Left forelimb (tissue), 1 donor: Measurements from ENCODE around the gene KLHL12.
A peak's percentile ranks its signal among the peaks of the same experiment; 100 is the strongest.

Experiments used
- DNase-seq: peaks from one replicate; pipeline ENCODE4 v3.0.0-alpha.2; 2018; ENCODE audit warnings: low spot score

Gene KLHL12

DNA sequence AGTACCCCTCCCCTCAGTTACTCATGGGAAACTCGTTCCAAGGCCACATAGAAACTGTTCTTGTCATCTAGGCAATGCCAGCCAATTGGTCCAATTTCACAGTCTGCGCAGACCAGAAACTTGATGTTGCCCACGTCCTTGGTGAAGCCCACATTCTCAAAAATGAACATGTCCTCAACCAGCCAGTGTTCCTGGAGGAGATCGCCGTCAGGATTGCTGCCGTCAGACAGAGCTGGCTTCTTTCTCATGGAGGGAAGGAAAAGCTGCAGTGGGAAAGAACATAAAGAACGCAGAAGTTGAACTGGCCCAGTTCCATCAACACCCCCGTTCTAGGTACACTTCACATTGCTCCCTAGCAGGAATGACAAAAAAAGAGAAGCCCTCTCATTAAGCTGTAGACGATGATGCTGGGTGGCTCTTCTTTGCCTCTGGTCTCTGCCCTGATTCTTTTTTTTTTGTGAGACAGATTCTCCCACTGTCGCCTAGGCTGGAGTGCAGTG is 46.0 kb downstream of the KLHL12 start:
- no peak for DNase-seq

DNA sequence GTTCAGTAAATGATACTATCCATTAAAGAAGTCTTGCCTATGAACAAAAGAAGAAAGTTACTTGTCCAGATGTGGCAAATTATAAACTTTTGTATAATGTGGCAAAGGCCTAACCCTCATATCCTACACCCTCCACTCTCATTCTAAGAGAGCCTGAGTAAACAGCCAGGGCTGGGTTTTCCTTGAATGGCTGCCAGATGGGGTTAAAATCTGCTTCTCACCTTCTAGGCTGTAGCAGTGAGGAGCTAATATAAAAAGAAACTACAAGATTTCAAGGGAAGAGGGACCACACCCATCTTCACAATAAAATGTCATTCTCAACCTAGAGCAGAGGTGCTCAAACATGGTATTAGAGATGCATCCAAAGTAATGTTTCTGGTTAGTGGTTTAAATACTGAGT is 47.0 kb downstream of the KLHL12 start:
- no peak for DNase-seq

DNA sequence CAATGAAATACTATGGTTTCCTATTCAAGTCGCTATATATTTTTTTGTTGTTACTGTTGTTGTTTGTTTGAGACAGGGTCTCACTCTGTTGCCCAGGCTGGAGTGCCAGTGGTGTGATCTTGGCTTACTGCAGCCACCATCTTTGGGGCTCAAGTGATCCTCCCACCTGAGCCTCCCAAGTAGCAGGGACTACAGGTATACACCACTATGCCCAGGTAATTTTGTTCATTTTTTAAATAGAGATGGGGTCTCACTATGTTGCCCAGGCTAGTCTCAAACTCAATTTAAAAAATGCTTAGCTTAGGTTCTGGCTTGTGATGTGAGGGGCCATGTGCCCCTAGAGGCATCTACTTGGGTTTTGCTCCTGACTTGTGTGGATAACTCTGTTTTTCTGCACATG is 47.9 kb downstream of the KLHL12 start:
- no peak for DNase-seq

DNA sequence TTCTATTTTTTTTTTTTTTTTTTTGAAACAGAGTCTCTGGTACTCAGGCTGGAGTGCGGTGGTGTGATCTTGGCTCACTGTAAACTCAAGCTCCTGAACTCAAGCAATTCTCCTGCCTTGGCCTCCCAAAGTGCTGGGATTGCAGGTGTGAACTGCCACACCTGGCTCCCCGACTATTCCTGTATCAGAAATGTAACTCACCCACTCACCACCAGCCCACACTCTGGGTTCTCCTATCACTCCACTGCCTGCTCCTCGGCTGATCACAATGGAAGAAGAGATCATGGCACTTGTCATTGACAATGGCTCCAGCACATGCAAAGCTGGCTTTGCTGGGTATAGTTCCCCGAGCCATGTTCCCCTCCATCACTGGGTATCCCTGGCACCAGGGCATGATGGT is 54.0 kb downstream of the KLHL12 start:
- no peak for DNase-seq

DNA sequence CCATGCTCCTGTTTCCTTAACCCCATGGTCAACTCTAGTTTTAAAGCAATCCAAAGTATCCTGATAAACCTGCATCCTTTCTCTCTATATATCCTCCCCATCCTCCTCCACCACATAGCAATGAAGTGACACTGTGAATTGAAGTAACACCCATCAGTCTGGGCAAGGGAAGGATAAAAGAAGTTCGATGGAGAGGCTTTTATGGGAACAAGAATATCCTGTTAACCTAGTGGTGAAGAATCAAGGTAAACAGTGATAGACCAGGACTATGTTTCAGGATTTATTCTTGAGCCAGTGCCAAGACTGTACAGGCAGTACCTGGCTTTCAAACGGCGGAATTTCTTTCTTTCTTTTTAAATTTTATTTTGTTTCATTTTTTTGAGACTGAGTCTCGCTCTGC is 55.7 kb downstream of the KLHL12 start:
- DNase-seq = no peak

DNA sequence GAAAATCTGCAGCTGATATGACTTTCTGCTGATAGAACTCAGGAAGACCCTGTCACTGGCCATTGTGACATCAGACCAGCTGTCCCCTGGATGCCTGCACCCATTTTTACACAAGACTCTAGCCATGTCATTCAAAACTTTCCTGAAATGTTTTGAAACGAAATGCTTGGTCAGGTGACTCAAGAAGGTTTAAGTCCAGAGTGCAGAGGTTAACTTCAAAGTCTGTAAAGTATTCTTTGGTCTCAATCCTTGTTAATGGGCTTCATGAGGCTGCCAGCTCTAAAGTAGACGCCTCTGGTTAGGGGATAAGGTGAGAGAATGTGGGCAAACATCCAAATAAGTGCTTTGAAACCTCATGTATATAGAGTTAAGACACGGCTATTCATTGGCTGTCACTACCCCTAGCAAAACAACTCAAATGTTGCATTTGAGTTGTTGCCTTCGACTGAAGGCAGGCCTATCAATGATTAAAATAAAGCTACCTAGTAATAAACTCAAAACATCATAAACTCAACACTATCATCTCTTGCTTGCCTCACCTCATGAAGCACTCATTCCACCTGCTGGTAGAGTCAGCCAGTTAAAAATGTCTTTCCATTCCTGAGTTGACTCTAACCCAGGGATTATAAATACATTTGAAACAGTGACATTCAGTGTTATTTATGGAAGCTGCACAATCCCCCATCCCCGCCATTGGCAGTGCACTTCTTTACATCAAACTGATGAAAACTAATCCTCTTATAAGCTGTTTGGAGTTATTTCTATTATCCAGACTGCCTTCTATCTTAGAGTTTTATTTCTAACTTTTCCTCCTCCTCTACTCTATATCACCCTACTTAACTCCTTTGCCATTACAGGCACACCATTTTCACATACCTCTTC is 64.1 kb downstream of the KLHL12 start:
- DNase-seq = no peak

DNA sequence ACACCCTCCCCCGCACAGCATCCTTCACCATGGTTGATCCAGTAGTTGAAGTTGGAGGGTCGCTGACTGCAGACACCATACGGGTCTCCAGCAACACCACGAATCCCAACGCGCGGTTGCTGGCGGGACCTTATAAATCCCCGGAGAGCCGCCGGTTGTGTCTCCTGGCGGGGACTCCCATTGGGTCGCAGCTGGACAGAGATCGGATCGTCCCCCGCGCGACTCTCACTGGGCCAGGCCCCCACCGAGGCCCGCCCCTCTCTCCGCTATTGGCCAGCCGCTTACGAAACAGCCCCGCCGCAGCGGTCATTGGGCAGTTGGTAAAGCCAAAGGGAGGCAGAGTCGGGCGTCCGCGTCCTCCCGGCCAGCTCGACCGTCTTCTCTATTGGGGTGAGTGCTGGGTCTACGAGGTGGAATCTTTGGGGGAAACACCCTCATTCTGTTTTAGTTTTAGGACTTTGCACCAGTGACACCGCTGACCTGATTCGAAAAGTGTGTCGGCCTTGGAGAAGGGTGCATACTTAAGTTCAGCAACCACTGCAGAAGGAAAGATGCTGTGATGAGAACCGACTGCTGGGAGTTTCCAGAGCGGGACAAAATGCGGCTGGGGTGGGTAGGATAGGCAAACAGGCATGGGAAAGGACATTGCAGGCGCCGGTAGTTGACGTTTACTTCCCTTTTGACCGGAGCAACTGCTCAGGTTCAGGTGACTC is 65.5 kb downstream of the KLHL12 start:
- DNase-seq = peak; percentile 88

DNA sequence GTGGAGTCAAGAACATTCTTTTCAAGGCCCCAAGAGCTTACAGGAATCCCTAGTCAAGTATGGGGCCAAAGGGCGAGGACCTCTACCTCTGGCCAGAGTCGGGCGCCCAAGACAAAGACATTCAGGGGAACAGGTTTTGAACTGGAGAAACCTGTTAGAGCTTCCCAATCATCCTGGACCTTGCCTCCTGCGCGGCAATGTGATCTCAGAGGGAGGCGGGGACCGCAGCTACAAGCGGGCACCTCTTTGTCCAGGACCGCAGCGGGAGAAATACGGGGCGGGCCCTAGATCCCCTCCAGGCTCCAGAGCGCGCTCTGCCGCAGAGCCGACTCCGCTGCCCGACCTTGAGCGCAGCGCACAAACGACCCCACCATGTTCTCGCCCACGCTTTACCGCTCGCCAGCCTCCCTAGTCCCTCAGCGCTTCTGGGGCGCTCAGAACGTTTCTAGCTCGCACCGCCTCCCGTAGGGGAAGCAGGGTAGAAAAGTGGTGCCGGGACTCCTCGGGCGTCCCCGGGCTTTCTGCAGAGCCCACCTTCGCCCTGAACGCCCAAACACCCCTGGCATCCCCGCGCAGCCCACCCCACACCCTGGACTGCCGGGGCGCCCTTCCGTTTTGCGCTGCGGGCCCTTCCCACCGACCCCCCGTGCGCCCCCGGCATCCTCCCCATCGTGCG is 66.2 kb downstream of the KLHL12 start:
- no peak for DNase-seq

DNA sequence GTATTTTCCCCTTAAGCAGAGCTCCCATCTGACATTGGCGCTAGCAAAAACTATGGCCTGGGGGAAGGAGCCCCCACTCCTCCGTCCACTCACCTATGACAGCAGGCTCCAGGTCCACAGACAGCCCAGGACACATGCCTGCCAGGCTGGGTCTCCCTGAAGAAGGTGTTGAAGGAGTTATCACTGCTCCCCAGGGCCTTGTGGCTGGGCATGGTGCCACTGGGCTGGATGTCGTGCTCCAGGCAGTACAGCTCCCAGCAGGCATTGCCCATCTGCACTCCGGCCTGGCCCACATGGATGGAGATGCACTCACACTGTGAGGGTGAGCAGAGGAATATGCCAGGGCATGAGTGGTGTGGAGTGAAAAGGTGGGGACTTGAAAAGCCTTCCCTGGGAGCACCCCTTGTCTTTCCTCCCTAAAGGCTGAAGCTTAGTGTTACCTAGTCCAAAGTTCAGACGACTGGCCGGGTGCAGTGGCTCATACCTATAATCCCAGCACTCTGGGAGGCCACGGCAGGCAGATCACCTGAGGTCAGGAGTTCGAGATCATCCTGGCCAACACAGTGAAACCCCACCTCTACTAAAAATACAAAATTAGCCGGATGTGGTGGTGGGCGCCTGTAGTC is 68.1 kb downstream of the KLHL12 start:
- no peak for DNase-seq

DNA sequence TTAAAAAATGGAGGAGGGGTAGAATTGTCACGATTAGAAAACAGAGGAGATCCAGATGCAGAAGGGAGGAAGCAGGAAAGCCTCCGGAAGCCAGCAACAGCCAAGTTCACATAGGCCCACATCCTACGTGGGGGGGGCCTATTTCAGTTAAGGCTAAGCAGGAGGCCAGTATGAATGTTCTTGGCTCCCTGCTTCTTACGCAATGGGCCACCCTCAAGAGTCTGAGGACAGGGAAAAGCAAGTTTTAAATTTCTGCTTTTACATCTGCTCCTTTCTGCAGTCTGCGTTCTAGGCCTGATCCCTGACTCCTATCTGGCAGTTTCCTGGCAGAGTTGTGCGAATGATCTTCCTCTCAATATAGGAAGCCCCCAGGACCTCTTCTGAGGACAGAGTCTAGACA is 68.7 kb downstream of the KLHL12 start:
- DNase-seq = no peak

DNA sequence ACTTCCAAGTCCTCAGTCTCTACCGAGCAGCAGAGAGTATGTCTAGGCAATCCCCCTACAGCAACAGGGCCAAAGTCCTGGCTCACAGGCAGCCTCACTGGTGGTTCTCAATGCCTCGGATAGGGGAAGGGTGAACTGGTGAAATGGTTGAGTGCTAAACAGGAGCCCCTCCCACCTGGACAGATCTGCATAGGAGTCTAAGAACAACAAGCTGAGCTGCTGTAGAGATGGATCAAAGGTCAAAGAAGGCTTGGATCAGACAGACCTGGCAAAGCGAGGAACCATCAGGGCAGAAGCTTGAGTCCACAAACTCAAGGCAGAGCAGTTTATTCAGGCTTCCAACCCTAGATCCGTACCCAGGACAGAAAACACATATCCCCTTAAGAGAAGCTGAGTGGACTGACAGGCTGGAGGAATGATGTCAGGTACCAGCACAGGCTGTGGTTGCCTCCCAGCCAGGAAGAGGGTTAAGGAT is 69.9 kb downstream of the KLHL12 start:
- no peak for DNase-seq

DNA sequence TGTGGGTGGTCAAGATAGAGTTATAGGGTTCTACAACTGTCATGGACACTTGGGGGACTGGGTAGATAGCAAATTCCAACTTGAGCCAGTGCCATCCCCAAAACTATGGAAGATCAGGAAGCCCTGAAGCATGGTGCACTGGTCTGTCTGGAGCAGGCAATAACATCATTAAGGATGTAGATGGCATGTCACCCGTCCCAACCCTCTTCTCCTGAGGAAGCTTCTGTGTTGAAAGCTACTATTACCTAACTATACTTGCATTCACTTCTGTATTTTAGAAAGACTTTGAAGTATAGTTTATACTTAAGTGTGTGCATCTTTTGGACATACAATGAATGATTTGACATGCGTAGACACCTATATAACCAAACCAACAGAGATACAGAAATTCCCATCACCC is 71.0 kb downstream of the KLHL12 start:
- DNase-seq = no peak

DNA sequence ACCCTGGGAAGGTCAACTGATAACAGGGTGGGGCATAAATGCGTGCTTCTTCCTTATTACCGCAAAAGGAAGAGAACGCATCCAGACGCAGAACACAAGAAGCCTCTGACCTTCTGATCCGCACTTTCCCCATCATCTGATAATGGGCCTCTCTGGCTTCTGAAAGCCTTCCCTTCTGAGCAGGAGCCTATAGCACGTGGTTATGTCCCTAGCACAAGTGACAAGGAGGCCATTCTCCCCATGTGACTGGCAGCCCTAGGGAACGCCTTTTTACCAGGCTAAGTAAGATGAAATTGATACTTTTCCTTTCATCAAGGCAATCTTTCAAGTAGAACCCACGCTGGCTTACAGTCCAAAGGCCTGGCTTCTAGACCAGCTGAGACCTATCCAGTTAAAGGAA is 72.2 kb downstream of the KLHL12 start:
- DNase-seq = no peak

DNA sequence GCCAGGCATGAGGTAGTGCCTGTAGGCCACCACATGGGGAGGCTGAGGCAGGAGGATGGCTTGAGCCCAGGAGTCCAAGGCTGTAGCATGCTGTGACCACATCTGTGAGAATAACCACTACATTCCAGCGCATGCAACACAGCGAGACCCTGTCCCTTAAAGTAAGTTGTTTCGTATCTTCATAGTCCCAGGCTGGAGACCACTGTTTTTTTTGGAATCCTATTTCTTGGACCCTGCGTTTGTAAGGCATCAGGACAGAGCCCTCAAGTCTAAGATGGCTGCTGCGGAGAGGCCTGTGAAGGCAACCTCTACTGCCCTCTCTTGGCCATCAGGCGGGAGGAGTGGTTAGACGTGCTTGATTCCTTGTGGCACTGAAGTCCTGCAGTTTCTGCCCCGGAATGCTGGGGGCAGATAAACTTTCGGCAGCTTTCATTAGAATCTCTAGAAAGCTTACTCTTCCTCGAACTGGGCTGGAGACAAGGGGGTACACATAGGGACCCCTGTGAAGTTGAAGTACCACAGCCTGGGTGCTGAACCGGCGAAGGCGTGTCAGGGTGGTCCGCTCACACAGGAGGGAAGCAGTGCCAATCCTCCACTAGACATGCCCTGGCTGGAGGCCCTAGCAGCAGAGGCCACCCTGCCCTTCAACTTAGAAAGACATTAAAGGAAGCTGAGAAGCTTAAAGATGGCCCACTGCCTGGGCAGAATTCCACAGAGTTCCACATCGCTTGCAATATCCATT is 74.7 kb downstream of the KLHL12 start:
- DNase-seq = no peak

DNA sequence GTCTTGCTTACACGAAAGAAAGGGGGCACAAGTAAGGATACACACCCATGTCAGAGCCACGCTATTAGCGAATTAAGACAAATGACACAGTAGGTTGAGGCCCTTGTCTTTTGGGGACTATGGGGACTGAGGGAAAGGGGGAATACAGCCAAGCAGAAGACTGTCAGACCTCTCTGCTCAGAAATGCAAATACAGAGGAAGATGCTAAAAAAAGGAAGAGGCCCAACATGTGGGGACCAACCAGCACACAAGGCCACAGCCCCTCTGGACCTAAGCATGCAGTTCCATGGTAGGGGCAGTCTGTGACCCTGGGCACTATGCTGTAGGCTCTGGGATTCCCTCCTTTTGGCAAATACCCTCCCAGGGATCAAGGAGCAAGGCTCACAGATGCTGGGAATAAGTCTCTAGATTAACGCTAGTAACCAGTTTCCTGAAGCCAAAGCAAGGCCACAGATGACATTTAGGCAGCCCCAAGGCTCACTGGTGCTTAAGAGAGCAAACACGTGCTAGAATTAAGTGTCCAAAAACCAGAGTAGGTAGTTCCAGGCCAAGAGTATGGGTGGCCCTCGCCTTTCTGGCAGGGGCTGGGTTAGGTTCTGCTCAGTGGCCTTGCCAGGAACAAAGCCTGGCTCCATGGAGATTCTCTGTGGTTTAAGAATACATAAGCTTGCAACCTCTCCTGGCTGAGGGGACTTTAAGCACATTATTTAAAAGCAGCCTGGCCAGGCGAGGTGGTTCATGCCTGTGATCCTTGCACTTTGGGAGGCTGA is 76.3 kb downstream of the KLHL12 start:
- DNase-seq = no peak

DNA sequence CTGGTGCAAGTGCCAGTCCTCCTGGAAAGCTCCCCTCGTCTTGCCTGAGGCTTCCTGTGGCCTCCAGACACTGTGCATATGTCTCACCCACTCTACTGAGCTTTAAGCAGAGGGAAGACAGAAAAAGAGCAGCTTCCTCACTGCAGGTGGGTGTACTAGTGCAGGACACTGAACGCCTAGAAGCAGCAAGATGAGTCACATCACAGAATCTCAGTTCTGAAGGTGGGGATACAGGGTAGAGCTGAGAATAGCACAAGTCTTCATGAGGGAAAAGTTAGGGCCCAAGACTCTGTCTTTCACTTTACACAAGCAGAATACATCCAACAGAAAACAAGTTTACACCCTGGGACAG is 78.9 kb downstream of the KLHL12 start:
- DNase-seq = no peak

DNA sequence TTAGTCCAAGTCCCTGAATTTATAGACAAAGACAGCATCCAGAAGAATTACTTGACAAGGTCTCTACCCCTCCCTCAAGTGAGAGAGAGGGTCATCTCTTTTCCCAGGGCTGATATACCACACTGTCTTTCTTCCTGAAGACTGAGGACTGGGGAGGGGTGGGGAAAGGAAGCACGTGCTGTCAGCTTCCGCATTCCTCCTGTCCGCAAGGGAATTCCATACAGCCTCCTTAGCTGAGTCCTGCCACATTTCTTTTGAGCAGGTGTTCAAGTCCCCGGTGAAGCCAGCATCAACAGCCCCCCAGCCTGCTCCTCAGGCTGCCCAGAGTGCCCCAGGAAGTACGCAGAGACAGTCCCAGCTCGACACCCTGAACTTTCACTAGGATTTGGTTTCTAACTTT is 82.1 kb downstream of the KLHL12 start:
- DNase-seq = no peak

DNA sequence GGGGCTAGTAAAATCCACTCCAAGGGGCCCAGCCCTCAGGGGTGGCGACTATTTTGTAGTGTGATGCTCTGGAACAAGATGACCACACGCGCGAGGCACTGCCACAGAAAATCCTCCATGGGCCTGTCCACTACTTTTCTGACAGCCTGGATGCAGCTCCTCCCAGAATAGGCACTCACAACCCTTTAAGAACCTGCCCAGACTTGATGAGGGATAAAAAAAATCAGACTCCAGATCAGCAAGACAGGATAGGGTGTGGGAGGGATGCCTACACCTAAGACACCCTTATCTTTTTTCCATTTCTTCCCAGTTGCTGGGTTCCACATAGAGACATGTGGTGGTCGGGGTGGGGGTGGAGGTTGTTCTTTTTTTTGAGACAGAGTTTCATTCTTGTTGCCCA is 82.8 kb downstream of the KLHL12 start:
- no peak for DNase-seq

DNA sequence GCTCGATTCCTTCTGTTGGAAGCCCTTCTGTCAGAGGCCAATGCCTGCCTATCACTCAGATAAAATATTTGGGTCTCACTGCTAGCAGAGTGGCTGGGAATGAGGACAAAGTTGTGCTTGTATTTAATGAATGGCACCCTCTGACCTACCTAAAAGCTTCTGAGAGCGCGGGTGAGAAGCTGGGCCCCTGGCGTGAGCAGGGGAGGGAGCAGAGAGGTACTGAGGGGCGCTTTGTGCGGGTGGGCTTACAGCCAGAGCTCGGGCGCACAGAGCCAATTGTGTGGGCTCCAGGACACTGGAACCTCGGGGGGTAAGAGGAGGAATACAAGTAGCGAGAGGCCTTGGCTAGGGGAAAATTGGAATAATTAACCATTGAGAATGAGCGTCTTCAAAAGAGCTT is 84.0 kb downstream of the KLHL12 start:
- DNase-seq = no peak
